ENCODE results near the gene PLPP1. TPM values are rescaled to one million over a fixed set of nuclear protein-coding genes. Genes with fewer than 3 reads are reported as not detected.

Gene PLPP1
- total RNA-seq (8.8 and 11.2 TPM in 2 replicates), polyA plus RNA-seq (5.5 and 6.9 TPM in 2 replicates), polyA minus RNA-seq (20.5 and 22.1 TPM in 2 replicates)
- total RNA-seq (2013): 8.5 TPM

- Mint-ChIP-seq H3K4me3 (peak within 1 kb of the TSS; percentile 98), H3K4me1 (peaks cover 24% of the 10 kb centered on the region), H3K9me3 (ENCODE audit: insufficient read depth) (no peaks in the 10 kb centered on the region), H3K27me3 (no peaks in the 10 kb centered on the region), H3K27ac (peak within 1 kb of the TSS; percentile 96)
- under 1% methylated on average over 91 of the region's 91 CpGs for WGBS (ENCODE audit: insufficient coverage)
- Histone ChIP-seq H3K4me1 (ENCODE audit: control insufficient read depth in 2 of 2, insufficient read depth in 2 of 2, low read length in 2 of 2) (peaks cover 18 to 23% of the 10 kb centered on the region in 2 donors), H3K36me3 (replicated peaks in 1 of 2; ENCODE audit: control extremely low read depth in 1 of 2, control insufficient read depth in 1 of 2, extremely low read depth in 1 of 2, insufficient read depth in 2 of 2, low read length in 1 of 2) (no peaks in the 10 kb centered on the region), H3K27me3 (replicated peaks in 1 of 4; ENCODE audit: control extremely low read depth in 1 of 4, control insufficient read depth in 3 of 4, insufficient read depth in 4 of 4, low read length in 3 of 4) (no peaks in the 10 kb centered on the region), H3K4me3 (ENCODE audit: control extremely low read depth in 1 of 5, extremely low read depth in 1 of 5, insufficient read depth in 1 of 5, low read depth in 2 of 5, low read length in 4 of 5) (peak within 1 kb of the TSS; percentile 71 to 93 (median 89)), H4K20me1 (ENCODE audit: control insufficient read depth, insufficient read depth, low read length, poor library complexity, severe bottlenecking) (no peaks in the 10 kb centered on the region), H2AFZ (ENCODE audit: insufficient read depth, low read depth, low read length, poor library complexity, severe bottlenecking) (peak within 1 kb of the TSS; percentile 97), H3K9me3 (ENCODE audit: control extremely low read depth in 1 of 3, control insufficient read depth in 2 of 3, insufficient read depth in 1 of 3, low read length in 2 of 3) (no peaks in the 10 kb centered on the region), H3K27ac (ENCODE audit: low read length in 2 of 2) (peak within 1 kb of the TSS; percentile 88 to 92), H3K79me2 (ENCODE audit: control insufficient read depth, insufficient read depth, low read length) (peaks cover 19% of the 10 kb centered on the region), H3K9ac (ENCODE audit: low read length) (peak within 1 kb of the TSS; percentile 93), H3K4me2 (replicated peaks; ENCODE audit: low read depth, low read length, poor library complexity, severe bottlenecking) (peak within 1 kb of the TSS; percentile 75)
- ChIA-PET POLR2A (interaction anchor here (0.6 to 1.2 kb wide), 2 partner anchors 20 to 227 kb away, joined by 3 to 4 read pairs; partner anchors contain the start of genes DHX29 and MTREX), CTCF (no interaction called here)
- intact Hi-C loops (cut with micrococcal nuclease): loop anchor here (1.0 to 10.0 kb wide), 5 partner anchors 178 to 1640 kb away; partner anchors contain the start of genes ARL15, DHX29, GPBP1 and MTREX
- TF ChIP-seq, protein P1, sequence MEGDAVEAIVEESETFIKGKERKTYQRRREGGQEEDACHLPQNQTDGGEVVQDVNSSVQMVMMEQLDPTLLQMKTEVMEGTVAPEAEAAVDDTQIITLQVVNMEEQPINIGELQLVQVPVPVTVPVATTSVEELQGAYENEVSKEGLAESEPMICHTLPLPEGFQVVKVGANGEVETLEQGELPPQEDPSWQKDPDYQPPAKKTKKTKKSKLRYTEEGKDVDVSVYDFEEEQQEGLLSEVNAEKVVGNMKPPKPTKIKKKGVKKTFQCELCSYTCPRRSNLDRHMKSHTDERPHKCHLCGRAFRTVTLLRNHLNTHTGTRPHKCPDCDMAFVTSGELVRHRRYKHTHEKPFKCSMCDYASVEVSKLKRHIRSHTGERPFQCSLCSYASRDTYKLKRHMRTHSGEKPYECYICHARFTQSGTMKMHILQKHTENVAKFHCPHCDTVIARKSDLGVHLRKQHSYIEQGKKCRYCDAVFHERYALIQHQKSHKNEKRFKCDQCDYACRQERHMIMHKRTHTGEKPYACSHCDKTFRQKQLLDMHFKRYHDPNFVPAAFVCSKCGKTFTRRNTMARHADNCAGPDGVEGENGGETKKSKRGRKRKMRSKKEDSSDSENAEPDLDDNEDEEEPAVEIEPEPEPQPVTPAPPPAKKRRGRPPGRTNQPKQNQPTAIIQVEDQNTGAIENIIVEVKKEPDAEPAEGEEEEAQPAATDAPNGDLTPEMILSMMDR (IDR thresholded peaks at IDR 0.05): no peak
- no peak for TF ChIP-seq EZH2 (IDR thresholded peaks at IDR 0.05; ENCODE audit: borderline replicate concordance, insufficient read depth, low read depth, low read length, poor library complexity, severe bottlenecking)
- ATAC-seq (ENCODE audit: low read depth) (peak; percentile 78), DNase-seq (peak; percentile 92)
Observed at GRCh38 chr5:55534436-55535198, at the start of gene PLPP1. Gene PLPP1 (minus strand): TSS chr5:55534964. CDS start chr5:55534629, 335 bp downstream.

DNA sequence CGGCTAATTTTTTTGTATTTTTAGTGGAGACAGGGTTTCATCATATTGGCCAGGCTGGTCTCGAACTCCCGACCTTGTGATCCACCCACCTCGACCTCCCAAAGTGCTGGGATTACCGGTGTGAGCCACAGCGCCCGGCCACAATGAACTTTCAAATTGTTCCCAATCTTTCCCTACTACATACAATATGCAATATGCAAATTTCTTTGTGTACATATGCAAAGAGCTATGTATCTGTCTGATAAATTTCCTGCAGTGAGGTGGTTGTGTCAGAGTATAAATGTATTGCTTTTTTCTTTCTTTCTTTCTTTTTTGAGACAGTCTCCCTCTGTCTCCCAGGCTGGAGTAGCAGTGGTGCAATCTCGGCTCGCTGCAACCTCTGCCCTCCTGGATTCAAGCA is 48.8 kb upstream of the PLPP1 start:
- Histone ChIP-seq H3K79me2 (ENCODE audit: control insufficient read depth, insufficient read depth, low read length) (no peaks in the 10 kb centered on the region), H2AFZ (ENCODE audit: insufficient read depth, low read depth, low read length, poor library complexity, severe bottlenecking) (no peak overlapping the region), H3K9ac (ENCODE audit: low read length) (no peak overlapping the region), H3K36me3 (replicated peaks in 1 of 2; ENCODE audit: control extremely low read depth in 1 of 2, control insufficient read depth in 1 of 2, extremely low read depth in 1 of 2, insufficient read depth in 2 of 2, low read length in 1 of 2) (no peaks in the 10 kb centered on the region), H3K27me3 (replicated peaks in 1 of 4; ENCODE audit: control extremely low read depth in 1 of 4, control insufficient read depth in 3 of 4, insufficient read depth in 4 of 4, low read length in 3 of 4) (no peaks in the 10 kb centered on the region), H4K20me1 (ENCODE audit: control insufficient read depth, insufficient read depth, low read length, poor library complexity, severe bottlenecking) (no peaks in the 10 kb centered on the region), H3K4me3 (ENCODE audit: control extremely low read depth in 1 of 5, extremely low read depth in 1 of 5, insufficient read depth in 1 of 5, low read depth in 2 of 5, low read length in 4 of 5) (no peak overlapping the region), H3K27ac (ENCODE audit: low read length in 2 of 2) (no peak overlapping the region), H3K9me3 (ENCODE audit: control extremely low read depth in 1 of 3, control insufficient read depth in 2 of 3, insufficient read depth in 1 of 3, low read length in 2 of 3) (no peaks in the 10 kb centered on the region), H3K4me1 (ENCODE audit: control insufficient read depth in 2 of 2, insufficient read depth in 2 of 2, low read length in 2 of 2) (peaks cover 3 to 4% of the 10 kb centered on the region in 2 donors), H3K4me2 (replicated peaks; ENCODE audit: low read depth, low read length, poor library complexity, severe bottlenecking) (no peak overlapping the region)
- POLR2A ChIA-PET: no interaction called here
- Mint-ChIP-seq H3K9me3 (ENCODE audit: insufficient read depth) (no peaks in the 10 kb centered on the region), H3K4me1 (peaks cover 8% of the 10 kb centered on the region), H3K27me3 (no peaks in the 10 kb centered on the region), H3K27ac (no peak overlapping the region), H3K4me3 (no peak overlapping the region)
- intact Hi-C loops (cut with micrococcal nuclease): no loop called here
- CTCF ChIA-PET: no interaction called here
- 93% methylated on average over 6 of the region's 9 CpGs for WGBS (ENCODE audit: insufficient coverage)
- no peak for TF ChIP-seq EZH2 (IDR thresholded peaks at IDR 0.05; ENCODE audit: borderline replicate concordance, insufficient read depth, low read depth, low read length, poor library complexity, severe bottlenecking)
- TF ChIP-seq, protein P1 (IDR thresholded peaks at IDR 0.05): no peak
- ATAC-seq (ENCODE audit: low read depth) (no peak), DNase-seq (no peak)
